Measurements from ENCODE around the gene DNAJC9. TPM values are rescaled to one million over a fixed set of nuclear protein-coding genes. Genes with fewer than 3 reads are reported as not detected.

DNAJC9 gene
- total RNA-seq, 1 experiment from 2014 or later = 63.5 TPM

- Histone ChIP-seq H3K27me3 (ENCODE audit: control insufficient read depth, insufficient read depth, low read length) (no peaks in the 10 kb centered on the region), H3K4me1 (ENCODE audit: control insufficient read depth, insufficient read depth, low read length) (peaks cover 34% of the 10 kb centered on the region), H3K36me3 (ENCODE audit: control insufficient read depth, insufficient read depth, low read length) (peaks cover 10% of the 10 kb centered on the region; the same call in 1 of the 2 replicates), H3K27ac (ENCODE audit: low read length) (peak overlapping the region; percentile 99), H3K4me3 (ENCODE audit: low read depth in 2 of 2, low read length in 2 of 2) (peak overlapping the region; percentile 96 to 100), H3K9me3 (ENCODE audit: control insufficient read depth, insufficient read depth, low read depth, low read length) (no peaks in the 10 kb centered on the region)
- TF ChIP-seq CTCF (IDR thresholded peaks at IDR 0.05) (no peak), TCF7L2 (IDR thresholded peaks at IDR 0.05; ENCODE audit: low read depth, low read length) (no peak), POLR2AphosphoS5 (IDR thresholded peaks at IDR 0.05; ENCODE audit: low read depth, low read length) (no peak), SIN3A (IDR thresholded peaks at IDR 0.05; ENCODE audit: borderline replicate concordance, insufficient read depth, low read depth, low read length) (no peak)
- TF ChIP-seq, protein P1, sequence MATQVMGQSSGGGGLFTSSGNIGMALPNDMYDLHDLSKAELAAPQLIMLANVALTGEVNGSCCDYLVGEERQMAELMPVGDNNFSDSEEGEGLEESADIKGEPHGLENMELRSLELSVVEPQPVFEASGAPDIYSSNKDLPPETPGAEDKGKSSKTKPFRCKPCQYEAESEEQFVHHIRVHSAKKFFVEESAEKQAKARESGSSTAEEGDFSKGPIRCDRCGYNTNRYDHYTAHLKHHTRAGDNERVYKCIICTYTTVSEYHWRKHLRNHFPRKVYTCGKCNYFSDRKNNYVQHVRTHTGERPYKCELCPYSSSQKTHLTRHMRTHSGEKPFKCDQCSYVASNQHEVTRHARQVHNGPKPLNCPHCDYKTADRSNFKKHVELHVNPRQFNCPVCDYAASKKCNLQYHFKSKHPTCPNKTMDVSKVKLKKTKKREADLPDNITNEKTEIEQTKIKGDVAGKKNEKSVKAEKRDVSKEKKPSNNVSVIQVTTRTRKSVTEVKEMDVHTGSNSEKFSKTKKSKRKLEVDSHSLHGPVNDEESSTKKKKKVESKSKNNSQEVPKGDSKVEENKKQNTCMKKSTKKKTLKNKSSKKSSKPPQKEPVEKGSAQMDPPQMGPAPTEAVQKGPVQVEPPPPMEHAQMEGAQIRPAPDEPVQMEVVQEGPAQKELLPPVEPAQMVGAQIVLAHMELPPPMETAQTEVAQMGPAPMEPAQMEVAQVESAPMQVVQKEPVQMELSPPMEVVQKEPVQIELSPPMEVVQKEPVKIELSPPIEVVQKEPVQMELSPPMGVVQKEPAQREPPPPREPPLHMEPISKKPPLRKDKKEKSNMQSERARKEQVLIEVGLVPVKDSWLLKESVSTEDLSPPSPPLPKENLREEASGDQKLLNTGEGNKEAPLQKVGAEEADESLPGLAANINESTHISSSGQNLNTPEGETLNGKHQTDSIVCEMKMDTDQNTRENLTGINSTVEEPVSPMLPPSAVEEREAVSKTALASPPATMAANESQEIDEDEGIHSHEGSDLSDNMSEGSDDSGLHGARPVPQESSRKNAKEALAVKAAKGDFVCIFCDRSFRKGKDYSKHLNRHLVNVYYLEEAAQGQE (IDR thresholded peaks at IDR 0.05; ENCODE audit: insufficient read depth in 1 of 2, low read depth in 2 of 2, low read length in 1 of 2) = no peak
- intact Hi-C loops (cut with micrococcal nuclease; ENCODE audit: unreplicated experiment) (no loop called here), in situ Hi-C loops (cut with HindIII; ENCODE audit: low pct_unique_long_range_greater_than_20kb, low sequenced_read_pairs) (no loop called here)
- BruUV-seq (replicated peaks) = TSS peak; percentile 93
- no peak for DNase-seq (ENCODE audit: low read depth, low spot score)
- ChIA-PET POLR2A (interaction anchor here (0.5 to 0.7 kb wide), 4 partner anchors 24 to 378 kb away, joined by 3 to 6 read pairs (median 4); partner anchors contain the start of gene P4HA1), CTCF (interaction anchor here (0.7 kb wide), 1 partner anchor 12 kb away, joined by 3 read pairs; no protein-coding TSS in a partner anchor)
- peak; percentile 4 for ATAC-seq
These were observed 4.8 kb upstream of the DNAJC9 start for GRCh38 chr10:73251683-73252444.

GRCh38 chr10:73248259-73248724, 1.2 kb upstream of the DNAJC9 start:
- Histone ChIP-seq H3K4me3 (ENCODE audit: low read depth in 2 of 2, low read length in 2 of 2) (peak overlapping the region in 1 of 2 experiments; percentile 95; a peak in 1 of 4 replicates), H3K27me3 (ENCODE audit: control insufficient read depth, insufficient read depth, low read length) (no peaks in the 10 kb centered on the region), H3K4me1 (ENCODE audit: control insufficient read depth, insufficient read depth, low read length) (peaks cover 46% of the 10 kb centered on the region), H3K9me3 (ENCODE audit: control insufficient read depth, insufficient read depth, low read depth, low read length) (no peaks in the 10 kb centered on the region), H3K27ac (ENCODE audit: low read length) (peak overlapping the region; percentile 99), H3K36me3 (ENCODE audit: control insufficient read depth, insufficient read depth, low read length) (peaks cover 31% of the 10 kb centered on the region)
- no peak for TF ChIP-seq SIN3A (IDR thresholded peaks at IDR 0.05; ENCODE audit: borderline replicate concordance, insufficient read depth, low read depth, low read length)
- DNase-seq (ENCODE audit: low read depth, low spot score) = no peak
- BruUV-seq (replicated peaks) = no TSS peak
- intact Hi-C loops (cut with micrococcal nuclease; ENCODE audit: unreplicated experiment) (no loop called here), in situ Hi-C loops (cut with HindIII; ENCODE audit: low pct_unique_long_range_greater_than_20kb, low sequenced_read_pairs) (no loop called here)
- CTCF ChIA-PET = no interaction called here
- POLR2A ChIA-PET = no interaction called here
- no peak for ATAC-seq
